Fibroblast of skin of abdomen (primary cell): ENCODE data around the gene FAM53A.
"Not testable (repeated sequence)": the region's sequence is repeated elsewhere in the genome, so short reads cannot be mapped to it uniquely, and the experiment has no call there.

ENCODE experiments used
- DNase-seq: peaks from one replicate; pipeline ENCODE4 v3.0.0-alpha.2; 2013

FAM53A gene

GRCh38 chr4:1717129-1718094 is 33.3 kb upstream of the FAM53A start:
- no peak for DNase-seq

- DNase-seq, result no peak
Observed at GRCh38 chr4:1716065-1716945, 32.2 kb upstream of the FAM53A start.

DNA sequence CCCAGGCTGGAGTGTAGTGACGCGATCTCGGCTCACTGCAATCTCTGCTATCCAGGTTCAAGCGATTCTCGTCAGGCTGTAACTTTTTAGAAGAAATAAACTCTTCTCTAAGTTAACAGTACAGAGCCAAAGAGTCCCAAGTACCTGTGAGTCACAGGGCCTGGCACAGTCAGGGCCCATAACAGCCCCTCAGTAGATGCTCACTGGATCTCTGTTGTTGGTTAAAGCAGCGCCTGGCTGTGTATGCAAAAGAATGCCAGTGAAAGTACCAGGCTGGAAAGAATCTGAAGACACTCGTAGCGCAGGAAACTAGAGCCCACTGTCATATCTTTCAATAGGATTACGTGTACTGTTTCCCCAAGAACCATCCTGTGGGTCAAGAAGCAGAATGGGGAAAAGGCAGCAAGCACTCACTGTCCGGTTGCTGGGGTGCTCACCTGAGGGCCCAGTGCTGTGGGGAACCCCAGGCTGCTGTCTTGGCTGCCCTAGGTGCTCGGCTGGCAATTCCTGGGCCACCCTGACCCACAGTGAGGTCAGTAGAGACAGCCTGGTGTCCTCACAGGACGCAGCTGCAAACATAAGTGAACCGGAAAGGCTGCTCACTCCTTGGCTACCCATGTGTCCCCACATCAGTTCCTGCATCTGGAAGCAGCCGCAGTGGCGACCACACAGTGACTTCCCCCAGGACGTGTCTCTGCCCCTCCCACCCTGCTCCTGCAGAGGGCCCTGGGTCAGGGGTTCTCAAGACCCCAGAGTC is 31.1 kb upstream of the FAM53A start:
- DNase-seq, result no peak

GRCh38 chr4:1714303-1715001 is 30.3 kb upstream of the FAM53A start:
- no peak for DNase-seq

DNA sequence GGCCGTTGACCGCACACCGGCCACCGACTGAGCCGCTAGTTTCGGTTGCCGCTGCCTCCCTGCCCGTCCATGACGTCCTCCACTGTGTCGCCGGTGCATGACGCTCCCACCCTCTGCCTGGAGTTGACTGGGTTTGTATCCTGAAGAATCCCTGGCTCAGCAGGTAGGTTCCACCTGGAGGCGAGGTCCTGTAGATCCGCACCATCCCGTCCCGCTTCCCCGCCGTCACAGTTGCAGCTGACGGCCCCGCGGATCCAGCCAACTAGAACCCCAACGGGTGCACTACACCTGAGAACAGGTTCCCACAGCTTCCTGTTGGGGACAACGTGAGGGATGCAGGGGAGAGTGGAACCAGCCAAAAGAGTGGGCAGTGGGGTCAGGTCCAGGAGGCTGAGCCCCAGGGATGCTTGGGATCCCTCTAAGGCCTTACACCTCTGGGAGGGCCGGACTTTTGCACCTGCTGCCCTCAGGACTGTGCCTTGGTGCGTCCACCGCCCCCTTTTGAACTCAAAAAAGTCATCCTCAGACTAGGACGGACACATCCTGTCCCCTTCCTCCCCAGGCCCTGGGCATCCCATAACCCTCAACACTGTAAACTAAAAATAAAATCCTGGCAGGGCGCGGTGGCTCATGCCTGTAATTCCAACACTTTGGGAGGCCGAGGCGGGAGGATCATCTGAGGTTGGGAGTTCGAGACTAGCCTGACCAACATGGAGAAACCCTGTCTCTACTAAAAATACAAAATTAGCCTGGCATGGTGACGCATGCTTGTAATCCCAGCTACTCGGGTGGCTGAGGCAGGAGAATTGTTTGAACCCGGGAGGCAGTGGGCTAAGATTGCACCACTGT is 29.1 kb upstream of the FAM53A start:
- no peak for DNase-seq

DNA sequence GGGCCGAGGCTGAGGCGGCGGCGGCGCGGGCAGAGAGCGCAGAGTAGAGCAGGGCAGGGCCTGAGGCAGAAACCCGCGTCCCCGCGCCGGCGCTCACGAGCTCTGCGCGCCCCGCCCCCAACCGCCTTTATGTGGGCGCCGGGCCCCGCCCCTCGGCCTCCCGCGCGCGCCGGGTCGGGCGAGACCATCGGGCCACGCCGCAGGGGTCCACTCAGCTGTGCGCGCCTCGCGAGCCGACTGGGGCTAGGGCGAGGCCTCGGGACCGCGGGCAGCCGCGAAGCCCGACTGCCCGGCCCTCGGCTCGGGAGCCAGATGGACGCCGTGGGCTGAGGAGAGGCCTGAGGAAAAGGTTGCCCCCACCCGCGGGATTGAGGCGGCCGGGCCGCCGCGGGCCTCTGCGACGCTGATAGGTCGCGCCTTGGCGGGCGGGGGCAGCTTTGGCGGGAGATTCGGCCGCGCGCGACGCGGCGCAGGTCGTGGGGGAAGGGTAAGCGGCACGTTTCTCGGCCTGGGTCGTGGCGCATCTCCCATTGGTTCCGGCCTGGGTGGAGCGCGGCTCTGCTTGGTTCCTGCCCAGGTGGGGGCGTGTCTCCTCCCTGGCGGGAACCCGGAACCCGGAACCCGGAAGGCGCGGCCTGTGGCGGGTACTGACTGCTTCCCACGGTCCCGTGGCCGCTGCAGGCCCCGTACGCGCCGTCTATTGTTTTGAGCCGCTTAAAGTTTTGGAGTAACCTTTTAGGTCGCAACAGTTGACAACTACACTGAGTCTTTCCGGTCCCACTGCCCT is 28.3 kb upstream of the FAM53A start, which contains the start of gene SLBP:
SLBP (minus strand) TSS at position 104 of the 787 bp plus-strand sequence. CDS start 131 bp downstream, outside the sequence.
- DNase-seq, result peak; percentile 89

DNA sequence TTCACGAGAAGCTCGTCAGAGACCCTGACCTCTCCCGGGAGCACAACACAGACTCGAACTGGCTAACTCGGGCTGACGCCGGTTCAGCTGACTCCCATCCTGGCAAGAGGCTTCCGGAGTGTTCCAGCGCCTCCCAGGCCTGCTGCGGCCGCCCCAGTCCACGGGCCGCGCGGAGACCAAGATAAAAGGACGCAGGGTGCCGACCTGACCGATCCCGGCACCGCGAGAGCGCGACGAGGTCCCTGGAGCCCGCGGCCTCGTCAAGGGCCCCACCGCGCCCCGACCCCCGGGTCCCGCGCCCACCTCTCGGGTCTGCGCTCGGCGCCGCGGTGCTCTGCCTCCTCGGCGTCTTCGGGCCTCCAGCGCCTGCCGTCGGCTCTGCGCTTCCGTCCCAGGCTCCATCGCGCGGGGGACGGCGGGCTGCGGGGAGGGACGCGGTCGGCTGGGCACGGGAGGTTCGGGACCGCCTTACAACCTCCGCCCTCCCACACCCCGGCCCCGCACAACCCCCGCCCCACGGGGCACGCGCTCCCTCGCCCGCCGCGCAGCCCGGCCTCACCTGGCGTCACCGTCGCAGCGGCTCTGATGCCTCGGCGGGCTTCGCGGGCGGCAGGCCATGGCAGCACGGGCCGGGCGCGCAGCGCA is 27.6 kb upstream of the FAM53A start:
- peak; percentile 29 for DNase-seq

DNA sequence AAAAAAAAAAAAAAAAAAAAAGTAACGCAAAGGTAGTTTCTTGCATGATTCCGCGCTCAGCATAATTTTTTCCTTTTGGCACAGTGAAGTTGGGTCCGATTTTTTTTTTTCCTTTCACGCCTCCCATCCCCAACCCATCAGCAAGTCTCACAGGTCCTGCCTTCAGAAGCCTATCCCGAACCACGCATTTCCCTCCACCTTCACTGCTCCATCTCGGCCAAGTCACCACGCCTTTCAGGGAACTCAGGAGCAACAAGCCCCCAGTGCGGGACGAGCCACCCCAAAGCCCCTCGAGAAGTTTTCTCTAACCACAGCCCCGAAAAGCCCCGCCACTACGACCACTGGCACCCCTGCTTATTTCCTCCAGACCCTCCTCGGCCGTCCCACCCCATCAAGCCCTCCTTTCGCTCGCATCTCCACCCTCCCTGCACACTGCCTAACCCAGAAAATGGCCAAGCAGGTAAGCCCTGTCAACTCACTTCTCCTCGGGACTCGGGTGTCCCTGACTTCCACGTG is 27.0 kb upstream of the FAM53A start:
- no peak for DNase-seq

DNA sequence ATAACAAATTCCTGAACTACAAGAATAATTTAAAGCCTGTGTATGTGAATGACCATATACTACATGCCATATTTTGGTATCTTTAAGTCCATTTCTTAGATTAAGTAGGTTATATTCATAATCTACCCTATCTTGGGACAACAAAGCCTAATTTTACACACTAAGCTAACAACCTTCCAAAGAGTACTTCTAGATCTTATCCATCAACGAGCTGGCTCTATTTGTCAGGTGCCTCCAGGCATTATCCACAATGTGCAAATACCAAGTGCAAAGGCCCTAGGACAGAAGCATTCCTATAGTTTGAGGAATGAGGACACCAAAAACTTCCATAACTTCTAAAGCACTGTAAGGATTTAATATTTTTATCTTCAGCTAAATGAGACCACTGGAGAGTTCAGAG is 24.5 kb upstream of the FAM53A start:
- DNase-seq, result no peak

DNA sequence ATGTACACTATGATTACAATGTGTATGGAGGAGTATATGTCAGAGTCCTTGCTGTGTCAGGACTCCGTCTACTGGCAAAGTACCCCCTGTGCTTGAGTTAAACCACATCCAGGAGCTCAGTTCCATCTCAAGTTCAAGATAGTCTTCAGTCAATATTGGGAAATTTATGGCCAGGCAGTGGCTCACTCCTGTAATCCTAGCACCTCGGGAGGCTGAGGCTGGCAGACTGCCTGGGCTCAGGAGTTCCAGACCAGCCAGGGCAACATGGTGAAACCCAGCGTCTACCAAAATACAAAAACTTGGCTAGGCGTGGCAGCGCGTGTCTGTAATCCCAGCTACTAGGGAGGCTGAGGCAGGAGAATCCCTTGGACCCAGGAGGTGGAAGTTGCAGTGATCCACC is 22.2 kb upstream of the FAM53A start:
- no peak for DNase-seq

GRCh38 chr4:1705732-1706131 is 21.6 kb upstream of the FAM53A start:
- no peak for DNase-seq

- no peak for DNase-seq
Observed at GRCh38 chr4:1703867-1704266, 19.8 kb upstream of the FAM53A start.

DNA sequence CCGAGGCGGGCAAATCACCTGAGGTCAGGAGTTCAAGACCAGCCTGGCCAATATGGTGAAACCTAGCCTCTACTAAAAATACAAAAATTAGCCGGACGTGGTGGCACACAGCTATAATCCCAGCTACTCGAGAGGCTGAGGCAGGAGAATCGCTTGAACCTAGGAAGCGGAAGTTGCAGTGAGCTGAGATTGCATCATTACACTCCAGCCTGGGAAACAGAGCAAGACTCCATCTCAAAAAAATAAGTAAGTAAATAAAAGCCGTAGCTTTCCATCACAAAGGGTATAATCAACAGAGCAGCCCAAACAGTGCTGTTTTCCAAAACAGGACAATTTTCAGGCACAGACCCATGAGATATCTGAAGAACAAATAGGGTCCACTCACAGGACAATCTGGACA is 17.6 kb upstream of the FAM53A start:
- not testable (repeated sequence) for DNase-seq

- no peak for DNase-seq
Observed at GRCh38 chr4:1695913-1696312, 11.8 kb upstream of the FAM53A start.

GRCh38 chr4:1693131-1693896 is 9.2 kb upstream of the FAM53A start:
- peak; percentile 70 for DNase-seq

DNA sequence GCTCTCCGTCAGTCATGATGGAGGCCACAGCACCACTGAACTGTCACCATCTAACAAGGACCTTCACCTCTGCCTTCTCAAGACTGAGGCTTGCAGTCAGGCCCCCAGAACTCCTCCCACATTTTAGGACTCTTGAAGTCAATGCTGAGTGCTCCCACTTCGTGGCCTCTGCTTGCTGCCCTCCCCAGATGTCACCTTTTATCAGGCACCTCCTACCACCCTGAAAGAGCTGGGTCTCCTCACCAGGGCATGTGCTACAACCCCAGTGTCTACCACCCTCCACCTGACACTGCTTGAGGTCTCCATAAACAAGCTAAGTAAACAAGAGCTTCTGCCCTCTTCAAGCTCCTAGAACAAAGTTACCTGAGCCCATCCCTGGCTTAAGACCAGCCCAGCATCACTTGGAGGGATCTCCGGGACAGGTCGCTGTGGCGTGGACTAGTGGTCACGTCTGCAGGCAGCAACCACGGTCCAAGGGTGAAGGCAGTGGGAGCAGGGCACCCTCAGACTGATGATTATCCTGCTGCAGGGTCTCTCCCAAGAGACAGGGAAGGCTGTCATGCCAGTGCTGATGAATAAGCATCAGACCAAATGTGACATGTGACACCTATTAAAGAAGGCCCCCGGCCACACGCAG is 7.7 kb upstream of the FAM53A start:
- DNase-seq, result no peak

DNA sequence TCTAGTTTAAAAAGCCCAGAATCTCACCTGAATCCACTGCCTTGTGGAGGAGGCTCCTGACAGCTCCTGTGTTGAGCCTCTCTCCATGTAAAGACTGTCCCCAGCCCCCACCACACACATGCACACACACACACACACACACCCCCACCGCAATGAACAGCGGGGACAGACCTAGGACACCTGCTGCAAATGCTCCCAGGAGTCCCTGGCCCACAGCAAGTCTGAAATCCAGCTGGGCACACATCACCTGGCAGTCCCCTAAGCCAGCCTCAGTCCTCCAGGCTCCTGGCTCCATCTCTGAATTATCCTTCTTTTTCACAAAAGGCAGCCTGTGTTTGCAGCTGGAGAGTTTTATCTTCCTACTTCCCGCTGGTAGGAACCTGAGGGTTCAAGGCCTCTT is 6.6 kb upstream of the FAM53A start:
- DNase-seq, result no peak

DNA sequence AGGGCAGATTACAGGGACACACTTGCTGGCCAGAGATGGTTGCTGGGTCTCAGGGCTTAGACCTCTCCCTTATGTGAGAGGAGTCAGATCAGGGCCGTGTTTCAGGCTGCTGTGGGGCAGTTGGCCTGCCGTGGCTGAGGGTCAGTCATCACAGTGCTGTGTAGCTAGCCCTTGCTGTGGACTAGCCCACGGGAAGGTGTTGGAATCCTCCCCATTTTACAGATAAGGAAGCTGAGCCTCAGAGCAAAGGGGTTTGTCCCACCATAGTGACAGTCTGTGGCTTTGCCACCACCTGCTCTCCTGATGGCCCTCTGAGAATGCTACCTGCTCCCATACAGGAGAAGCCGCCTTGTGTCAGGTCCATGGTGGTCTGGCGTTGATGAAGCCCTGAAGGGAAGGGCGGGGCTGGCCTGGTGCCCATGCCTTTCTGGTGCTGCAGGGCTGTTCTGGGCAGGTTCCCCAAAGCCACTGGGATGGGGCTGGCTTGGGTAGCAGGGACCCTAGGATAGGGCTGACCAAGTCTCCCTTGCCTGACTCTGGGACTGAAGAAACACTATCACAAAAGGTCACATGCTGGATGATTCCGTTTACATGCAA is 2.4 kb upstream of the FAM53A start:
- DNase-seq, result no peak
